ENCODE measurements around the gene KLHL29. TPM values are rescaled to one million over a fixed set of nuclear protein-coding genes. Genes with fewer than 3 reads are reported as not detected.

The KLHL29 gene
- total RNA-seq, 3 donors from 2014 or later (not counting 1 experiment from before 2014, with no cell fraction given), result 0.24 to 0.43 (median 0.33) TPM

GRCh38 chr2:23465936-23466335 is 81.0 kb downstream of the KLHL29 start:
- Mint-ChIP-seq H3K4me1 (no peaks in the 10 kb centered on the region), H3K4me3 (no peak overlapping the region), H3K27me3 (ENCODE audit: low read depth in 2 of 2) (peaks cover 16 to 48% of the 10 kb centered on the region in 2 donors), H3K9me3 (no peaks in the 10 kb centered on the region), H3K36me3 (no peaks in the 10 kb centered on the region), H3K27ac (no peak overlapping the region)
- 73% methylated on average over 9 of the region's 9 CpGs for WGBS (ENCODE audit: insufficient coverage)
- DNase-seq (no peak), ATAC-seq (no peak)
- Histone ChIP-seq H3K4me3 (ENCODE audit: low read length) (no peak overlapping the region), H3K9me3 (ENCODE audit: control insufficient read depth, insufficient read depth, low read length) (no peaks in the 10 kb centered on the region), H3K27me3 (ENCODE audit: control insufficient read depth, insufficient read depth, low read length) (no peaks in the 10 kb centered on the region), H3K36me3 (ENCODE audit: control insufficient read depth, insufficient read depth, low read length) (no peaks in the 10 kb centered on the region), H3K27ac (ENCODE audit: low read length) (no peak overlapping the region), H3K4me1 (ENCODE audit: control insufficient read depth, insufficient read depth, low read length) (no peaks in the 10 kb centered on the region)
- intact Hi-C loops (cut with micrococcal nuclease), result no loop called here
- no peak for TF ChIP-seq CTCF (IDR thresholded peaks at IDR 0.05)

- Mint-ChIP-seq H3K4me1 (no peaks in the 10 kb centered on the region), H3K27ac (no peak overlapping the region), H3K27me3 (ENCODE audit: low read depth in 2 of 2) (peaks cover 17 to 58% of the 10 kb centered on the region in 2 donors), H3K4me3 (no peak overlapping the region), H3K36me3 (no peaks in the 10 kb centered on the region), H3K9me3 (no peaks in the 10 kb centered on the region)
- 88% methylated on average over 10 of the region's 10 CpGs for WGBS (ENCODE audit: insufficient coverage)
- Histone ChIP-seq H3K36me3 (ENCODE audit: control insufficient read depth, insufficient read depth, low read length) (no peaks in the 10 kb centered on the region), H3K27ac (ENCODE audit: low read length) (no peak overlapping the region), H3K27me3 (ENCODE audit: control insufficient read depth, insufficient read depth, low read length) (no peaks in the 10 kb centered on the region), H3K9me3 (ENCODE audit: control insufficient read depth, insufficient read depth, low read length) (no peaks in the 10 kb centered on the region), H3K4me1 (ENCODE audit: control insufficient read depth, insufficient read depth, low read length) (no peaks in the 10 kb centered on the region), H3K4me3 (ENCODE audit: low read length) (no peak overlapping the region)
- ATAC-seq (no peak), DNase-seq (no peak)
- TF ChIP-seq CTCF (IDR thresholded peaks at IDR 0.05), result no peak
- intact Hi-C loops (cut with micrococcal nuclease), result no loop called here
Measured at GRCh38 chr2:23467618-23468017, 82.6 kb downstream of the KLHL29 start.

GRCh38 chr2:23468474-23469141 is 83.6 kb downstream of the KLHL29 start:
- intact Hi-C loops (cut with micrococcal nuclease), result no loop called here
- Mint-ChIP-seq H3K36me3 (no peaks in the 10 kb centered on the region), H3K9me3 (no peaks in the 10 kb centered on the region), H3K27ac (no peak overlapping the region), H3K27me3 (ENCODE audit: low read depth in 2 of 2) (peaks cover 22 to 62% of the 10 kb centered on the region in 2 donors), H3K4me1 (no peaks in the 10 kb centered on the region), H3K4me3 (no peak overlapping the region)
- H3K27ac ChIP-seq (ENCODE audit: low read length), result no peak overlapping the region
- ATAC-seq (no peak), DNase-seq (no peak)
- H3K4me3 ChIP-seq (ENCODE audit: low read length), result no peak overlapping the region
- no peaks in the 10 kb centered on the region for H3K4me1 ChIP-seq (ENCODE audit: control insufficient read depth, insufficient read depth, low read length)
- H3K9me3 ChIP-seq (ENCODE audit: control insufficient read depth, insufficient read depth, low read length), result no peaks in the 10 kb centered on the region
- H3K36me3 ChIP-seq (ENCODE audit: control insufficient read depth, insufficient read depth, low read length), result no peaks in the 10 kb centered on the region
- H3K27me3 ChIP-seq (ENCODE audit: control insufficient read depth, insufficient read depth, low read length), result no peaks in the 10 kb centered on the region
- TF ChIP-seq CTCF (IDR thresholded peaks at IDR 0.05), result no peak
- 87% methylated on average over 15 of the region's 15 CpGs for WGBS (ENCODE audit: insufficient coverage)

- Mint-ChIP-seq H3K36me3 (no peaks in the 10 kb centered on the region), H3K4me3 (no peak overlapping the region), H3K9me3 (no peaks in the 10 kb centered on the region), H3K27ac (no peak overlapping the region), H3K4me1 (no peaks in the 10 kb centered on the region), H3K27me3 (ENCODE audit: low read depth in 2 of 2) (peaks cover 22 to 67% of the 10 kb centered on the region in 2 donors)
- DNase-seq (no peak), ATAC-seq (no peak)
- Histone ChIP-seq H3K27ac (ENCODE audit: low read length) (no peak overlapping the region), H3K4me1 (ENCODE audit: control insufficient read depth, insufficient read depth, low read length) (no peaks in the 10 kb centered on the region), H3K27me3 (ENCODE audit: control insufficient read depth, insufficient read depth, low read length) (no peaks in the 10 kb centered on the region), H3K9me3 (ENCODE audit: control insufficient read depth, insufficient read depth, low read length) (no peaks in the 10 kb centered on the region), H3K36me3 (ENCODE audit: control insufficient read depth, insufficient read depth, low read length) (no peaks in the 10 kb centered on the region), H3K4me3 (ENCODE audit: low read length) (no peak overlapping the region)
- TF ChIP-seq CTCF (IDR thresholded peaks at IDR 0.05), result no peak
- intact Hi-C loops (cut with micrococcal nuclease), result no loop called here
- 90% methylated on average over 8 of the region's 10 CpGs for WGBS (ENCODE audit: insufficient coverage)
Measured at GRCh38 chr2:23469142-23469540, 84.2 kb downstream of the KLHL29 start.
